Measurements from ENCODE around the gene KDM5B. TPM values are rescaled to one million over a fixed set of nuclear protein-coding genes. Genes with fewer than 3 reads are reported as not detected.
A peak's percentile ranks its signal among the peaks of the same experiment; 100 is the strongest.

The KDM5B gene
- total and polyA plus RNA-seq, 2 of the 8 experiments (the other 6 are each of a cell fraction or from before 2014, with no cell fraction given): 73.3 to 210 TPM

GRCh38 chr1:202810615-202811295, 2.5 kb upstream of the KDM5B start, which contains the start of gene PCAT6 (continued):
- TF ChIP-seq NRF1 (IDR thresholded peaks at IDR 0.05; ENCODE audit: low read depth, low read length) (no peak), HDAC2 (IDR thresholded peaks at IDR 0.05; ENCODE audit: borderline replicate concordance in 1 of 2, low read depth in 2 of 2, low read length in 2 of 2) (peak in 1 of 2 experiments; percentile 88; a peak in 1 of 4 replicates), BACH1 (IDR thresholded peaks at IDR 0.05; ENCODE audit: low read length) (peak; percentile 60; the same call in 1 of the 2 replicates), POLR2AphosphoS5 (IDR thresholded peaks at IDR 0.05; ENCODE audit: low read depth, low read length) (peak; percentile 62), SIN3A (conservative IDR thresholded peaks at IDR 0.05 in 1 of 2, IDR thresholded peaks at IDR 0.05 in 1 of 2; ENCODE audit: low read depth in 1 of 2, low read length in 2 of 2) (peak; percentile 99 to 100), ASH2L (IDR thresholded peaks at IDR 0.05; ENCODE audit: low read length) (peak; percentile 68), SAP30 (IDR thresholded peaks at IDR 0.05; ENCODE audit: insufficient read depth, insufficient replicate concordance, low read length) (peak; percentile 5), RBBP5 (IDR thresholded peaks at IDR 0.05; ENCODE audit: borderline replicate concordance, low read depth, low read length) (no peak)

Measured in H1 (cell line).